Fibroblast of gingiva (primary cell): ENCODE data around the gene SEC23IP.
"Not testable (repeated sequence)": the region's sequence is repeated elsewhere in the genome, so short reads cannot be mapped to it uniquely, and the experiment has no call there.

Experiments
- DNase-seq: peaks from one replicate; pipeline ENCODE4 v3.0.0-alpha.2; 2011; ENCODE audit warnings: low read depth

The SEC23IP gene

DNA sequence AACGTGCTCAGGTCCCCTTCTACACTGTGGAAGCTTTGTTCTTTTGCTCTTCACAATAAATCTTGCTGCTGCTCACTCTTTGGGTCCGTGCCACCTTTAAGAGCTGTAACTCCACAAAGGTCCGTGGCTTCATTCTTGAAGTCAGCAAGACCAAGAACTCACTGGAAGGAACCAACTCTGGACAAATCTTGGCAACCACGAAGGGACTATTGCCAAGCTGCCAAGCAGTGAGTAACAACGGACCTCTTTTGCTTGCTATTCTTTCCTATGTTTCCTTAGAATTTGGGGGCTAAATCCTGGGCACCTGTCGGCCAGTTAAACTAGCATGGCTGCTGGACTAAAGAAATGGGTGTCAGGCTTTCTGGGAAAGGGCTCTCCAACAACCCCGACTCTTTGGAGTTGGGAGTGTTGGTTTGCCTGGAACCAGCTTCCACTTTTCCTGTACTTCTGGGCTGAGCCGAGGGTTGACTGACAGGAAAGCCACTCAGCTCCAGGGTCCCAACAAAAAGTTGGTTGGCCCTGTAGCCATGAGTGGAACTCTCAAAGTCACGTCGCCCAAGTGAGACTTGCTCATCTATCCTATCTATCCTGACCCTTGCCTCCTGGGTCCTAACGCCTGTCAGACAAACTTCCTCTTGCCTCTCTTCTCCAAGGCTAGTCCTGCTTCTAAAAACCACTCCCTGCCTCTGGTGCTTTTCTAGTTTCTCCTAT lies 8.5 kb upstream of the SEC23IP start:
- not testable (repeated sequence) for DNase-seq

DNA sequence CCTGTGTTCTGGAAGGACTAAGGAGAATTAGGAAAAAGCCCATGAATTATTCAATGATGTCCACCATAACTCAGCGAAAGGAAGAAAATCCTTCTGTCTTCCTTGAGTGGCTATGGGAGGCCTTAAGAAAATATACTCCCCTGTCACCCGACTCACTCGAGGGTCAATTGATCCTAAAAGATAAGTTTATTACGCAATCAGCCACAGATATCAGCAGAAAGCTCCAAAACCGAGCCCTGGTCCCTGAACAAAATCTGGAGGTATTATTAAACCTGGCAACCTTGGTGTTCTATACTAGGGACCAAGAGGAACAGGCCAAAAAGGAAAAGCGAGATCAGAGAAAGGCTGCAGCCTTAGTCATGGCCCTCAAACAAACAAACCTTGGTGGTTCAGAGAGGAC lies 6.5 kb upstream of the SEC23IP start:
- DNase-seq, result not testable (repeated sequence)

DNA sequence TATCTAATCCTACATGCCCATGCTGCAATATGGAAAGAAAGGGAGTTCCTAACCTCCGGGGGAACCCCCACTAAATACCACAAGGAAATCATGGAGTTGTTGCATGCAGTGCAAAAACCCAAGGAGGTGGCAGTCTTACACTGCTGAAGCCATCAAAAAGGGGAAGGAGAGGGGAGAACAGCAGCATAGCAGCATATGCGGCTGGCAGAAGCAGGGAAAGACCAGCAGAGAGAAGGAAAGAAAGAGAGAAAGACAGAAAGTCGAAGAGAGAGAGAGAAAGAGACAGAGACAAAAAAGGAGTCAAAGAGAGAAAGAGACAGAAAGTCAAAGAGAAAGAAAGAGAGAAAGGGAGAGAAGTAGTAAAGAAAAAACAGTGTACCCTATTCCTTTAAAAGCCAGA lies 3.8 kb upstream of the SEC23IP start:
- not testable (repeated sequence) for DNase-seq

DNA sequence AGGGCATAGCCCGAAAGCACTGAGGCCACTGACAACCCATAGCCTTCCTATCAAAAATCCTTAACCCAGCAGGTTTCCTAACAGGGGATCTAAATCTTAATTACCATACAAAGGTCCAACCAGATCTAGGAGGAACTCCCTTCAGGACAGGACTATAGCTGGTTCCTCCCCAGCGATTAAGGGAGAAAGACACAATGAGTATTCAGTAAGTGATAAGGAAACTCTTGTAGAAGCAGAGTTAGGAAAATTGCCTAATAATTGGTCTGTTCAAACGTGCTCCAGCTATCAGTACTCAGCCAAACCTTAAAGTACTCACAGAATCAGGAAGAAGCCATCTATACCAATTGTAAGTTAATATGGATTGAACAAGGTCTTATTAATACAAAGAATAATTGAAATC lies 3.3 kb upstream of the SEC23IP start:
- DNase-seq, result not testable (repeated sequence)

DNA sequence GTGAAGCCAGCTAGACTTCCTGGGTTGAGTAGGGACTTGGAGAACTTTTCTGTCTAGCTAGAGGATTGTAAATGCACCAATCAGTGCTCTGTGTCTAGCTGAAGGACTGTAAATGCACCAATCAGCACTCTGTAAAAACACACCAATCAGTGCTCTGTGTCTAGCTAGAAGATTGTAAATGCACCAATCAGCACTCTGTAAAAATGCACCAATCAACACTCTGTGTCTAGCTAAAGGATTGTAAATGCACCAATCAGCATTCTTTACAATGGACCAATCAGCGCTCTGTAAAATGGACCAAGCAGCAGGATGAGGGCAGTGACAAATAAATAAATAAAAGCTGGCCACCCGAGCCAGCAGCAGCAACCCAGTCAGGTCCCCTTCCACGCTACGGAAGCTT lies 2.2 kb upstream of the SEC23IP start:
- not testable (repeated sequence) for DNase-seq

DNA sequence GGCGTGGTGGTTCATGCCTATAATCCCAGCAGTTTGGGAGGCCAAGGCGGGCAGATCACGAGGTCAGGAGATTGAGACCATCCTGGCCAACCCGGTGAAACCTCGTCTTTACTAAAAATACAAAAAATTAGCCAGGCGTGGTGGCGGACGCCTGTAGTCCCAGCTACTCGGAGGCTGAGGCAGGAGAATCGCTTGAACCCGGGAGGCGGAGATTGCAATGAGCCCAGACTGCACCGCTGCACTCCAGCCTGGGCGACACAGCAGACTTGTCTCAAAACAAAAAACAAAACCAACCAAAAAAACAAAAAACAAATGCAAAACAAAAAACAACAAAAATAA lies 712 bp upstream of the SEC23IP start:
- DNase-seq, result not testable (repeated sequence)

DNA sequence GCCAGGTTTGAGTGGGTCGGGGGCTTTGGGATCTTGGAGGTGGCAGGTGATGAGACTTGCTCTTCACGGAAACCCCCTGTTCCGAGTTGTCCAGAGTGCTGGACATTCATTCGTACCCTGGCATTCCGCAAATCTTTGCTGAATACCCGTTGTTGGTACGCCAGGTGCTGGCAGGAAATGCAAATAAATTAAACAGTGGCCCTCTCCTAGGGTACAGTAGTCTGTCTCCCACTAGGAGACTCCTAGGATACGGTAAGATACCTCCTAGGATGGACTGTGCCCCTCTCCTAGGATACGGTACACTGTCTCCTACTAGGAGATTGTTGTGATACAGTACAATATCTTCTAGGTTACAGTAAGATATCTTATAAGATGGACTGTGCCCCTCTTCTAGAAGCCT lies 544 bp downstream of the SEC23IP start:
- no peak for DNase-seq

DNA sequence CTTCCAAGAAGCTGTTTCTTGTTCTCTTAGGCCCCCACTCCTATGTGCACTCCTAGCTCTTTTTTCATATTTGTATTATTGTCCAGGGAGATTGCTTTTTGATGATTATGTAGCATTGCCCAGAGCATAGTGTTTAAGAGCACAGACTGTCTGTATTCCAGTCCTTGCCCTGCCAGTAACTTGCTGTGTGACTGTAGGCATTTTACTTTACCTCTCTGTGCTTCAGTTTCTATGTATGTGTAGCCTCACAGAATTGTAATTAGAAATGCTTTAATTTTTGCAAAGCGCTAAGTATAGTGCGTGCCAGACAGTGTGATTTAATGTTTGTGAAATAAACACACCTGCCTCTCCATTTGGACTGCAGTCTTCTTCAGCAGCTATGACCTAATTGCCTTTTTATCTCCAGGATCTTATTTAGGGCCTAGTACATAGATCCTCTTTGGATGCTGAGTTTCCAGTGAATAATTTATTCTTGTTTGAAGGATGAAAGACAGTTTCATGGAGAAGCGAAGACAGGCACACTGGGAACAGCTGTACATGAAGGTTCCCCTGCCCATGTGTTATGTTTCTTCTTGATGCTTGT lies 1.4 kb downstream of the SEC23IP start:
- DNase-seq, result no peak

DNA sequence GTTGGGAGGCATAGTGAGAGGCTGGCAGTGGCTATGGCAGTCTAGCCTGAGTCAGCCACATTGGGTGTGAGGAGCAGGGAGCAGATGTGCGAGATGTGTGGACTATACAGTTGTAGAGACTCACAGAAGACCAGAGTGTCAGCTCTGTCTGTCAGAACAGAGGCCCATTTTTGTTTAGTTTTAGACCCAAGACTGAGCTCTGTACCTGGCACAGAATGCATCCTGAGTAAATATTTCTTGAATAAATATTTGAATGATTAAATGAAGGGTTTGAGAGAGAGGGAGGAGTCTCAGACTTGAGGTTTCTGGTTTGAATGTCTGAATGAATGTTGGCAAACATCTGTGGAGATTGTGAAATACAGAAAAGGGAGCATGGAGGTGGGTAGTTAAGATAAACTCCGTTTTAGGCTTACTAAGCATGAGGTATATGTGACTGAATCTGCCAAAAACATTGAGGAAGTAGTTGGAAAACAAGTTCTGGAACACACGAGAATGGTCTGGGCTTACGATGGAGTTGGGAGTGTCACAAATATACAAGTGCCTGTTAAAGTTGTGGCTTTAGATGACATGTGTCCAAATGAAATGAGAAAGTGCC lies 3.6 kb downstream of the SEC23IP start:
- peak; percentile 67 for DNase-seq

DNA sequence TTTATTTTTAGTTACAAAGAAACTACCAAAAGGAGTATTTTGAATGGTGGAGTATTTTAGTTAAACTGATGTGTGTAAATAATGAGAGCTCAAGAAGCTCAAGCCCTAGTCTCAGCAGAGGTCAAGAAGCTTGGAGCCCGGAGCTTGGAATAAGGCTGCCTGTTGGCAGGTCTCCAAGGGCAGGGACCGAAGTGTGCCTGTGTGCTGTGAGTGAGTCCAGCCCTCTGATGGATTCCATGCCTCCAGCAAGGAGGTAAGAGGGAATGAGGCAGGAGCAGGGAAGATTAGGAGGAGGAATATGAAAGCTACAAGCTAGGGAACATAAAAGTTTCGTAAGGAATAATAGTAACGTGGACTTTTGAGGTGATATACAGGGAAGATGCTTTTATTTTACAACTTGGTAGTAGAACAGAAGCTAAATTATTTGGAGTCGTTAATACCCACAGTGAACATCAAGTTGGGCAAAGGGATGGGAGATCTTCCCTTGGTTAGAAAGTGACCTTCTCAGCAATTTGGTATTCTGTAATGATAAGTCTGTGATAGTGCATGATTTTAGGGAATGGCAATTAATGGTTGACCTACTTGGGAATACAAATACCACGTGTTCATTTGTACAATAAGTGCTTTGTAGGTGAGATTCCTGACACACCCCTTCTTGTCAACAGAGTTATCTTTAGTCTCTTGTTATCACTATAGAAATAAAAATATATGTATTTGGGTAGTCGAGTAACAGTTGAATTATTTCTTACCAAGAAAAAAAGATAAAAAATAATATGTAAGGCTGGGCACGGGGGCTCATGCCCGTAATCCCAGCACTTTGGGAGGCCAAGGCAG lies 4.6 kb downstream of the SEC23IP start:
- peak; percentile 5 for DNase-seq

DNA sequence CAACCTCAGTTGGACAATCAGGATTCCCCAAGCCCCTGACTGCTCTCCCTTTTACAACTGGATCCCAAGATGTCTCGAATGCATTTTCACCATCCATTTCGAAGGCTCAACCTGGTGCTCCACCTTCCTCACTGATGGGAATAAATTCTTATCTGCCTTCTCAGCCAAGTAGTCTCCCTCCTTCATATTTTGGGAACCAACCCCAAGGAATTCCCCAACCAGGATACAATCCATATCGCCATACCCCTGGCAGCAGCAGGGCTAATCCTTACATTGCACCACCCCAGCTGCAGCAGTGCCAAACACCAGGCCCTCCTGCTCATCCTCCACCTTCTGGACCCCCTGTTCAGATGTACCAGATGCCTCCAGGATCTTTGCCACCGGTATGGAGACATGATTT lies 6.0 kb downstream of the SEC23IP start:
- DNase-seq, result no peak

DNA sequence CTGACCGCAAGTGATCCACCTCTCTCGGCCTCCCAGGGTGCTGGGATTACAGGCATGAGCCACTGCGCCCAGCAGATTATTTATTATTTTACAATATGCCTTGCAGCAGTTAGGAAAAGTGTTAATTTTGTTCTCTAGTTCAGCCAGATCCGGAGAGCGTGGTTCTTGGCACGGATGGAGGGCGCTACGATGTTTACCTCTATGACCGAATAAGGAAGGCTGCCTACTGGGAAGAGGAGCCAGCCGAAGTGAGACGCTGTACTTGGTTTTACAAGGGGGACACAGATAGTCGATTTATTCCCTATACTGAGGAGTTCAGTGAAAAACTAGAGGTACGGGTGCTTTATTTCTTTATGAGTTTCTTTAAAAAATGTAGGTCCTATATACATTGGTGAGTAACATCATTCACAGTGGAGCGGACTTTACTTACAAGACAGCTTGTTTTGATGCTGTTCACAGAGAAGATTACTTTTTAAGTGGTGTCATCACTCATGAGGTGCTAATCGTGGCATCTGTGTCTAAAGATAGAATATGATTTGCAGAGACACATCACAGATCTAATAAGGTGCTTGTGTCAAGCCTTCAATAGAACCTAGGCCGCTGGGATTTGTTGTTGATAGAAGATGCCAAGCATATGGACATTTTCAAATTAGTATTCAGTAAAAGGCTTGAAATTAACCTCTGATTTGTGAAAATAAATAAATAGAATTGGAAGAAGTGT lies 11.6 kb downstream of the SEC23IP start:
- DNase-seq, result no peak

DNA sequence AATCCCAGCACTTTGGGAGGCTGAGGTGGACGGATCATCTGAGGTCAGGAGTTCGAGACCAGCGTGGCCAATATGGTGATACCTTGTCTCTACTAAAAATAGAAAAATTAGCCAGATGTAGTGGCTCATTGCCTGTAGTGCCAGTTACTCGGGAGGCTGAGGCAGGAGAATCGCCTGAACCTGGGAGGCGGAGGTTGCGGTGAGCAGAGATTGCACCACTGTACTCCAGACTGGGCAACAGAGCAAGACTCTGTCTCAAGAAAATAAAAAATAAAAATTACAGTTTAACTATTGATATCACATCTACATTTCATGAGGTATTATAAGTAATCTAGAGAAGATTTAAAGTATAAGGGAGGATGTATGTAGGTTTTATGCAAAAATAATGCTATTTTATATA lies 15.2 kb downstream of the SEC23IP start:
- DNase-seq, result not testable (repeated sequence)

DNA sequence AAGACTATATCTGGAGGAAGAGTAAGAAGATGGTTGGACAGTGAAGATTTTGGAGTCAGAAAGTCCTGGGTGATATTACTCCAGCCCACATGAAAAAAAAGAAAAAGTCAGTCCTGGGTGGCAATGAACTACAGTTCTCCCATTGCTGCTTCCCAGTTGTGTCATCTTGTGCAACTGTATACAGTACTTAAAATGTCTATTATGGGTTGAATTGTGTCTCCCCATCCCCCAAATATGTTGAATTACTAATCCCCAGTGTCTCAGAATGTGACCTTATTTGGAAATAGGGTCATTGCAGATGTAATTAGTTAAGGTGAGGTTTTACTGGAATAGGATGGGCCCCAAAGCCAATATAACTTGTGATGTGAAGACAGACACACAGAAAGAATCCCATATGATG lies 15.6 kb downstream of the SEC23IP start:
- no peak for DNase-seq

DNA sequence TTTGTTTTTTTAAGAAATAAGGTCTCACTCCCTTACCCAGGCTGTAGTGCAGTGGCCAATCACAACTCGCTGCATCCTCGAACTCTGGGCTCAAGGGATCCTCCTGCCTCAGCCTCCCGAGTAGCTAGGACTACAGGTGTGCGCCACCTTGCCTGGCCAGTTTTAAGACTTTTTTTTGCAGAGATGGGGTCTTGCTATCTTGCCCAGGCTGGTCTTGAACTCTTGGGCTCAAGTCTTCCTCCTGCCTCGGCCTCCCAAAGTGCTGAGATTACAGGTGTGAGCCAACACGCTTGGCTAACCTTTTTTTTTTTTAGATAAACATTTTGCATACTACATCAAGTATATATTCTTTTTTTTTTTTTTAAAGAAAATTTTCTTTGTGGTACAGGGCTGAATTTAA lies 18.2 kb downstream of the SEC23IP start:
- no peak for DNase-seq

DNA sequence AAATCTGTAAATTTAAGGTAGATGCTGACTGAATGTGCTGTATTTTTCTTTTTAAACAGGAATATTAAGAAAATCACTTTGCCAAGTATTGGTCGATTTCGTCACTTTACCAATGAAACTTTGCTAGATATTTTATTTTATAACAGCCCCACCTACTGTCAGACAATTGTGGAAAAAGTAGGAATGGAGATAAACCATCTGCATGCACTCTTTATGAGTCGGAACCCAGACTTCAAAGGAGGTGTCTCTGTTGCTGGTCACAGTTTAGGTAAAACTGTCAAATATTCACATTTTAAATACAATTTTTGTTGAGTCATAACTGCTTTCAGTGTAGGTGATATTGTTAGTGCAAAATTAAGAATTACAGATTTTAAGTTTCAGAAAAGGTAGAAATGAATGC lies 25.2 kb downstream of the SEC23IP start:
- DNase-seq, result no peak

DNA sequence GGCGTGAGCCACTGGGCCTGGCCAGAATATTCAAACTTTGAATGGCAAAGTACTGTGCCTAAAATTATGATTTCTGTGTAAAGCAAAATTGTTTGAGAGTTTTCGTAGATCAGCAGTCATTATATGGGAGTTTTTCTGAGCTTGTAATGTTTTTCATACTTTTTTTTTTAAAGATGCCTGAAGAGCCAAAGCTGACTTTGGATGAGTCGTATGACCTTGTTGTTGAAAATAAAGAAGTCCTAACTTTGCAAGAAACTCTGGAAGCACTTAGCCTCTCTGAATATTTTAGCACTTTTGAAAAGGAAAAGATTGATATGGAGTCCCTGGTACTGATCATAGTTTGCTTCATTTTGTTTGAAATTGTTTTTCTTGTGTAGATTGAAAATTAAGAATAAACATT lies 26.7 kb downstream of the SEC23IP start:
- DNase-seq, result no peak

DNA sequence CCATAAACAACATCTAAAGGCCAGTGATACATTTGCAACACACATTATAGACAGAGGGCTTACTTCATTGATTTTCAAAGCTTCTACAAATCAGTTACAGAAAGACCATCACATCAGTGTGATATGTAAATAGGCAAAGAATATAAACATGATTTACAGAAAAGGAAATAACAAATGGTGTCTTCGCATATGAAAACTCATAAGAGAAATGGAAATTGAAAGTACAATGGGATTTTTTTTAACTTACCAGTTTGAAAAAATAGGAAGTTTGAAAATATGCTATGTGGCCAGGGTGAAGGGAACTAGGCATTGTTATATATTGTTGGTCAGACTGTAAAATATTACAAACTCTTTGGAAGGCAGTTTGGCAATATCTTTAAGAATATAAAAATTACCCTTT lies 27.3 kb downstream of the SEC23IP start:
- DNase-seq, result no peak

DNA sequence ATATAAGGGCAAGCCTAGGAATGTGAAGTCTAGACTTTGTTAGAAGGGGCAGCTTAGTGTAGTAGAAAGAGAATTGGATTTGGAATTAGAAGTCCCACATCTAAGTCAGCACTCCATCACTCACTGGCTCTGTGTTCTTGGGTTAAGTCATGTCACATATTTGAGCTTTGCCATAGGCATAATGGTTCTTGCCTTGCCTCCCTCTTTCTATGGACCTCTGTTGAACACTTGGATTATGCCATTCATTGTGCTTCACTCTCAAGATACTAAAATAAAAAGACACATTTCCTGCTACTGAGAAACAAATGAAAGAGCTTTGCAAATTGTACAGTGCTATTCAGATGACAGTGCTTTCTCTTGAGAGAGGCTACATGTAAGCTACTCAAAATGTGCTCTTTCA lies 35.9 kb downstream of the SEC23IP start:
- DNase-seq, result no peak

DNA sequence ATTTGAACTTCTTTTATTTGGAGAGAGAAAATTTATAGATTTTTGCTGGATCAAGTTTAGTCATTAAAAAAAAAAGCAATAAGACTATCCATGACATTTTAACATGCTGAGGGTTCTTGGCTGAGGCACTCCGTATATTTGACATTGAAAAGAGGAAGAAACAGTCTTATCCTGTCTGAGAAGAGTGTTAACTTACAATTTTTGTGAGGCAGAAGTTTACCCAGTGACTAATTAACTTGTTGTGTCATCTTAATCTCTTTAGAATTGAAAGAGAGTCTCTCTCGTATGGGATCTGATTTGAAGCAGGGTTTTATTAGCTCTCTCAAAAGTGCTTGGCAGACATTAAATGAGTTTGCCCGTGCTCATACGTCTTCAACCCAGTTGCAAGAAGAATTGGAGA lies 39.3 kb downstream of the SEC23IP start:
- no peak for DNase-seq

DNA sequence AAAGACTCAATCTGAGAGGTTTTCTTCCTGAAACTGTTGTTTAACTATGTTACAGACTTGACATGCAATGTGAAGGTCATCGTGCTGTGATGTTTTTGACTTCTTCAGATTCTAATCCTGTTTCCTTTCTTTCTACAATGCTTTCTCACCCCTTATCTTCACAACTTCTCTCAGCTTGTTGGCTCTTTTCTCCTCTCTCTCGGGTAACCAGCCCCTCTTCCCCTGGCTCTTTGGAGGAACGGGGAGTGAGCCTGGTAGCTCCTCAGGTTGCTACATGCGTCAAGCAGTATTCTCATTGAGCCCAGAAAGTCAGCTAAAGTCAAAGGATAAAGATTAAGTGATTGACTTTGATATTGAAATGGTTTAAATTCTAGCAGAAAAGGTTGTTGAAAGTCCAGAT lies 40.1 kb downstream of the SEC23IP start:
- no peak for DNase-seq

DNA sequence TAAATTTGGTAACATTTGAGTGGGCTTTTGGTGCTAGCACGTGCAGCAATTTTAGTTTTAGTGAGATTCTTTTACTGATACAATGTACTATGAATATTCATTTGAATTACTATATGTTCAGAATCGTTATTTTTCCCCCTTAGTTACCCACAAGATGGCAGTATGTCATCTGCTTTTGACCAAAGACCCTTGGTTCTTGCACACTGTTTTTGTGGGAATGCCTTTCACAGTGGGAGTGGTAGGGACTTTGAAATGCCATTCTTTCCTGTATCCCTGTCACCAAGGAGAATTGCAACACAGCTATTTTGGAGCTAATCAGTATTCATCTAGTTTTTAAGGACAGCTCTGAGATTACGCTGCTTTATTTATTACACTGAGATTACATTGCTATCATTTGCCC lies 40.6 kb downstream of the SEC23IP start:
- no peak for DNase-seq
